SK-N-SH (cell line): ENCODE results near the gene LDAH. TPM values are rescaled to one million over a fixed set of nuclear protein-coding genes. Genes with fewer than 3 reads are reported as not detected.

Source experiments
- CTCF ChIA-PET: fragments of 300-600, 350-600 bp; formaldehyde crosslinking; extraction: SDS; loops from one replicate; lab custom pipeline; 2021; lab: Yijun Ruan, JAX
- POLR2A ChIA-PET: fragments of 350-600 bp; sonication (Branson Sonifier 250); formaldehyde crosslinking; extraction: SDS; loops from one replicate; lab custom pipeline; 2020; ENCODE audit warnings: antibody characterized with exemption, inconsistent platforms; lab: Yijun Ruan, JAX
- DNase-seq: peaks from one replicate; pipeline ENCODE4 v3.0.0; 2012
- H2AFZ ChIP-seq: fragments of 200-600 bp; sonication (generic); 2 replicates; pipeline ENCODE4 v1.8.1; 2016; ENCODE audit warnings: antibody characterized with exemption, mild to moderate bottlenecking, low read depth
- H3F3A ChIP-seq: fragments of 200-600 bp; sonication (generic); replicated peaks from 2 replicates; pipeline ENCODE3; 2016; ENCODE audit warnings: antibody characterized with exemption, mild to moderate bottlenecking; ENCODE audit not compliant: insufficient read depth
- H3K27ac ChIP-seq, 2 experiments: fragments of 200-500 bp in 1 of 2; fragments of 200-600 bp in 1 of 2; sonication (Bioruptor generic) in 1 of 2; sonication (generic), shearing (Covaris generic) in 1 of 2; 2 replicates each; pipeline versions ENCODE4 v1.5.1 to v1.6.1; 2014 to 2016; ENCODE audit warnings: low read depth in 2 of 2, inconsistent platforms in 1 of 2, low read length in 1 of 2, mild to moderate bottlenecking in 1 of 2, mixed read lengths in 1 of 2
- H3K27me3 ChIP-seq: fragments of 200-600 bp; sonication (generic), shearing (Covaris generic); 2 replicates; pipeline ENCODE4 v1.6.1; 2016; ENCODE audit warnings: mixed run types; ENCODE audit not compliant: insufficient read depth
- H3K36me3 ChIP-seq, 2 experiments: fragments of 200-500 bp in 1 of 2; fragments of 200-600 bp in 1 of 2; sonication (Bioruptor generic) in 1 of 2; sonication (generic) in 1 of 2; replicated peaks in 1 of 2; 2 replicates each; pipeline versions ENCODE3 to v1.5.1; 2014 to 2016; ENCODE audit warnings: low read length in 1 of 2, mild to moderate bottlenecking in 1 of 2; ENCODE audit not compliant: insufficient read depth in 2 of 2, control insufficient read depth in 1 of 2
- H3K4me1 ChIP-seq, 2 experiments: fragments of 200-500 bp in 1 of 2; fragments of 200-600 bp in 1 of 2; sonication (Bioruptor generic) in 1 of 2; sonication (generic), shearing (Covaris generic) in 1 of 2; 2 replicates each; pipeline versions ENCODE4 v1.5.1 to v1.6.1; 2014 to 2016; ENCODE audit warnings: low read depth in 1 of 2, low read length in 1 of 2, mixed run types in 1 of 2; ENCODE audit not compliant: insufficient read depth in 2 of 2, control insufficient read depth in 1 of 2
- H3K4me2 ChIP-seq: fragments of 200-600 bp; sonication (generic), shearing (Covaris generic); 2 replicates; pipeline ENCODE4 v1.6.1; 2017; ENCODE audit warnings: mixed run types
- H3K4me3 ChIP-seq, 2 experiments: fragments of 200-500 bp in 1 of 2; fragments of 200-600 bp in 1 of 2; sonication (Bioruptor generic) in 1 of 2; sonication (generic), shearing (Covaris generic) in 1 of 2; 2 replicates each; pipeline versions ENCODE4 v1.5.1 to v1.8.1; 2014 to 2016; ENCODE audit warnings: low read depth in 2 of 2, inconsistent platforms in 1 of 2, low read length in 1 of 2, mild to moderate bottlenecking in 1 of 2, mixed read lengths in 1 of 2, moderate library complexity in 1 of 2
- H3K79me2 ChIP-seq: fragments of 200-600 bp; sonication (generic); 2 replicates; pipeline ENCODE4 v1.8.1; 2017; ENCODE audit warnings: mild to moderate bottlenecking; ENCODE audit not compliant: insufficient read depth
- H3K9ac ChIP-seq: fragments of 200-600 bp; sonication (generic); 2 replicates; pipeline ENCODE4 v1.6.1; 2017; ENCODE audit warnings: mixed run types
- H3K9me2 ChIP-seq: fragments of 200-600 bp; sonication (generic); 2 replicates; pipeline ENCODE4 v1.6.1; 2017; ENCODE audit warnings: mixed run types
- H3K9me3 ChIP-seq: fragments of 200-600 bp; sonication (generic); 2 replicates; pipeline ENCODE4 v1.6.1; 2017; ENCODE audit warnings: mixed run types, mild to moderate bottlenecking, moderate library complexity
- H4K20me1 ChIP-seq: fragments of 200-600 bp; sonication (generic); 2 replicates; pipeline ENCODE4 v1.6.1; 2017; ENCODE audit warnings: mild to moderate bottlenecking, mixed run types; ENCODE audit not compliant: insufficient read depth
- EZH2phosphoT487 ChIP-seq: fragments of 200-600 bp; sonication (generic); IDR thresholded peaks from 2 replicates; pipeline ENCODE4 v1.6.1; 2017; ENCODE audit warnings: low read depth, mixed run types, mild to moderate bottlenecking, antibody characterized with exemption, moderate library complexity, borderline replicate concordance
- FOXJ3 ChIP-seq: sonication (generic); formaldehyde crosslinking; IDR thresholded peaks from 2 replicates; pipeline ENCODE4 v1.5.1; 2020; ENCODE audit warnings: mild to moderate bottlenecking, missing genetic modification reagents
- FOXM1 ChIP-seq: IDR thresholded peaks from 2 replicates; pipeline ENCODE4 v1.4.0; 2012; ENCODE audit warnings: low read depth, mild to moderate bottlenecking
- GATA2 ChIP-seq: sonication (generic); formaldehyde crosslinking; IDR thresholded peaks from 2 replicates; pipeline ENCODE4 v1.5.0; 2020; ENCODE audit warnings: mild to moderate bottlenecking, missing genetic modification reagents
- IRF3 ChIP-seq: fragments of 150-350 bp; IDR thresholded peaks from 2 replicates; pipeline ENCODE4 v1.6.1; 2016; ENCODE audit warnings: mild to moderate bottlenecking, low read depth, low read length
- JUND ChIP-seq: IDR thresholded peaks from 2 replicates; pipeline ENCODE4 v1.4.0; 2012
- MEF2A ChIP-seq: IDR thresholded peaks from 2 replicates; pipeline ENCODE4 v1.4.0; 2012; ENCODE audit warnings: low read depth, borderline replicate concordance
- NFIC ChIP-seq: IDR thresholded peaks from 2 replicates; pipeline ENCODE4 v1.4.0; 2012; ENCODE audit warnings: borderline replicate concordance
- NRF1 ChIP-seq: IDR thresholded peaks from 2 replicates; pipeline ENCODE4 v1.6.1; 2012; ENCODE audit warnings: low read depth, mild to moderate bottlenecking, low read length
- PBX3 ChIP-seq: IDR thresholded peaks from 2 replicates; pipeline ENCODE4; 2012
- POLR2AphosphoS5 ChIP-seq: IDR thresholded peaks from 2 replicates; pipeline ENCODE4 v1.6.1; 2012; ENCODE audit warnings: low read depth, low read length
- RCOR1 ChIP-seq: fragments of 150-350 bp; IDR thresholded peaks from 2 replicates; pipeline ENCODE4 v1.6.1; 2017; ENCODE audit warnings: antibody characterized with exemption, low read length
- USF2 ChIP-seq: fragments of 150-350 bp; IDR thresholded peaks from 2 replicates; pipeline ENCODE4 v1.6.1; 2017; ENCODE audit warnings: antibody characterized with exemption, low read length, low read depth, borderline replicate concordance
- YY1 ChIP-seq: IDR thresholded peaks from 2 replicates; pipeline ENCODE4 v1.4.0; 2012; ENCODE audit warnings: low read depth, mild to moderate bottlenecking
- ZBTB33 ChIP-seq: IDR thresholded peaks from 2 replicates; pipeline ENCODE4 v1.4.0; 2012; ENCODE audit warnings: low read depth, borderline replicate concordance
- WGBS: methylation state at CpG from one replicate; pipeline ENCODE4 v1.1.6; 2017; ENCODE audit warnings: low lambda C conversion rate; 5-methylcytosine and 5-hydroxymethylcytosine counted together
- polyA plus RNA-seq, 3 experiments: library from polyadenylated mRNA; depleted of rRNA; stranded (reverse); fragments of >200 nt; gene quantifications; 2 replicates each; pipeline ENCODE4 v1.2.3, GENCODE V29; 2012
- TF ChIP-seq, protein P1 (sequence below): IDR thresholded peaks from 2 replicates; pipeline ENCODE4 v1.6.1; 2012; ENCODE audit warnings: mild to moderate bottlenecking, low read depth, low read length, moderate library complexity
- TF ChIP-seq, protein P2 (sequence below): IDR thresholded peaks from 2 replicates; pipeline ENCODE4 v1.4.0; 2012; ENCODE audit warnings: low read depth, borderline replicate concordance

LDAH gene
- polyA plus RNA-seq, 1 of the 3 experiments (the other 2 are of a cell fraction), result 12.7 TPM

DNA sequence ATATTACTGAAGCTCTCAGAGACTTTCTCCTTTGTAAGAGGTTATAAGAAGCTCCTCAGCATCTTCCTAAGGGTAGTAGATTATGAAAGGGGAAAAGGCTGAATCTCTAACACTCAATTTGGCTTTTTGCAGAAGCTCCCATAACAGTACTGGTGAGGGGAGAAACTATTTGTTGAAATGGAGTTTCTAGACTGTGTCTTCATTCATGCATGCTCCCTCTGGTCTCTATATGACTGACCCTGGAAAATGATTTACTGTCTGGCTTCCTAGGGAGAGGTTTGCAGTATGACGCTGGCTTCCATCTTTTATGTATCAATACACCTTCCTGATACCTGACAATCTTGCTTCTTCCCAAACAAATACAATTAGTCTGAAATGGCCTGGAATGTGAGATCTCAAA lies 63.9 kb downstream of the LDAH start:
- no peaks in the 10 kb centered on the region for H3K27me3 ChIP-seq
- WGBS, result 100% methylated on average over 1 of the region's 1 CpG
- H3K9ac ChIP-seq, result no peak overlapping the region
- H3K9me2 ChIP-seq, result no peaks in the 10 kb centered on the region
- no peaks in the 10 kb centered on the region for H4K20me1 ChIP-seq
- H3K4me3 ChIP-seq, result no peak overlapping the region
- ChIA-PET POLR2A (no interaction called here), CTCF (interaction anchor here (1.0 to 5.6 kb wide), 7 partner anchors 12 to 204 kb away, joined by 3 to 30 read pairs (median 6); no protein-coding TSS in a partner anchor)
- H3K36me3 ChIP-seq, result peaks cover 4 to 24% of the 10 kb centered on the region in 2 experiments
- no peak overlapping the region for H2AFZ ChIP-seq
- H3F3A ChIP-seq, result no peaks in the 10 kb centered on the region
- H3K9me3 ChIP-seq, result no peaks in the 10 kb centered on the region
- H3K79me2 ChIP-seq, result no peaks in the 10 kb centered on the region
- H3K4me1 ChIP-seq, result no peaks in the 10 kb centered on the region
- no peak overlapping the region for H3K4me2 ChIP-seq
- H3K27ac ChIP-seq, result no peak overlapping the region
- no peak for DNase-seq
- no peak for TF ChIP-seq NFIC
- TF ChIP-seq RCOR1, result no peak

DNA sequence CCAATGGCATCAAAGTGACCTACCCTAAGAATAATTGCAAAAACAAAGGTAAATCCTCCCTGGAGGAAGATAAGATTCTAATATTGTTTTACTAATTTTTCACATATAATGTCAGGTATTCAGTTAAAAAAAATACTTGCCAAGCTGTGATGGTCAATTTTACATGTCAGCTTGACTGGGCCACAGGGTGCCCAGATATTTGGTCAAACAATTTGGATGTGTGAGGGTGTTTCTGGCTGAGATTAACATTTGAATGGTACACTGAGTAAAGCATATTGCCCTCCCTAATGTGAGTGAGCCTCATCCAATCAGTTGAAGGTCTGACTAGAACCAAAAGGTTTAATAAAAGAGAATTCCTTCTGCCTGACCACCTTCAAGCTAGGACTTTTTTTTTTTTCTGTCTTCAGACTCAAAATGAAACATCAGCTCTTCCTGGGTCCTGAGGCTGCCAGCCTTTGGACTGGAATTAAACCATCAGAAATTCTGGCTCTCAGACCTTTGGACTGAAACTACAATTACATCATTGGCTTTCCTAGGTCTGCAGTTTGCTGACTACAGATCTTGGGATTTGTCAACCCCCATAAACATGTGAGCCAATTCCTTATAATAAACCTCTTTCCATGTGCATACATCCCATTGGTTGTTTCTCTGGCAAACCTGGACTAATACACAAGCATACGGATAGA lies 65.4 kb downstream of the LDAH start:
- no peak overlapping the region for H3K4me3 ChIP-seq
- no peaks in the 10 kb centered on the region for H3F3A ChIP-seq
- no peak for DNase-seq
- H3K4me2 ChIP-seq, result no peak overlapping the region
- no peaks in the 10 kb centered on the region for H3K4me1 ChIP-seq
- no peak overlapping the region for H3K9ac ChIP-seq
- 98% methylated on average over 1 of the region's 1 CpG for WGBS
- H3K27ac ChIP-seq, result no peak overlapping the region
- H2AFZ ChIP-seq, result no peak overlapping the region
- ChIA-PET POLR2A (no interaction called here), CTCF (interaction anchor here (0.7 to 5.6 kb wide), 8 partner anchors 11 to 205 kb away, joined by 3 to 30 read pairs (median 3); partner anchors contain the start of gene HS1BP3)
- H3K9me2 ChIP-seq, result no peaks in the 10 kb centered on the region
- no peaks in the 10 kb centered on the region for H4K20me1 ChIP-seq
- H3K36me3 ChIP-seq, result peaks cover 4 to 20% of the 10 kb centered on the region in 2 experiments
- no peaks in the 10 kb centered on the region for H3K9me3 ChIP-seq
- H3K27me3 ChIP-seq, result no peaks in the 10 kb centered on the region
- TF ChIP-seq, protein P1, sequence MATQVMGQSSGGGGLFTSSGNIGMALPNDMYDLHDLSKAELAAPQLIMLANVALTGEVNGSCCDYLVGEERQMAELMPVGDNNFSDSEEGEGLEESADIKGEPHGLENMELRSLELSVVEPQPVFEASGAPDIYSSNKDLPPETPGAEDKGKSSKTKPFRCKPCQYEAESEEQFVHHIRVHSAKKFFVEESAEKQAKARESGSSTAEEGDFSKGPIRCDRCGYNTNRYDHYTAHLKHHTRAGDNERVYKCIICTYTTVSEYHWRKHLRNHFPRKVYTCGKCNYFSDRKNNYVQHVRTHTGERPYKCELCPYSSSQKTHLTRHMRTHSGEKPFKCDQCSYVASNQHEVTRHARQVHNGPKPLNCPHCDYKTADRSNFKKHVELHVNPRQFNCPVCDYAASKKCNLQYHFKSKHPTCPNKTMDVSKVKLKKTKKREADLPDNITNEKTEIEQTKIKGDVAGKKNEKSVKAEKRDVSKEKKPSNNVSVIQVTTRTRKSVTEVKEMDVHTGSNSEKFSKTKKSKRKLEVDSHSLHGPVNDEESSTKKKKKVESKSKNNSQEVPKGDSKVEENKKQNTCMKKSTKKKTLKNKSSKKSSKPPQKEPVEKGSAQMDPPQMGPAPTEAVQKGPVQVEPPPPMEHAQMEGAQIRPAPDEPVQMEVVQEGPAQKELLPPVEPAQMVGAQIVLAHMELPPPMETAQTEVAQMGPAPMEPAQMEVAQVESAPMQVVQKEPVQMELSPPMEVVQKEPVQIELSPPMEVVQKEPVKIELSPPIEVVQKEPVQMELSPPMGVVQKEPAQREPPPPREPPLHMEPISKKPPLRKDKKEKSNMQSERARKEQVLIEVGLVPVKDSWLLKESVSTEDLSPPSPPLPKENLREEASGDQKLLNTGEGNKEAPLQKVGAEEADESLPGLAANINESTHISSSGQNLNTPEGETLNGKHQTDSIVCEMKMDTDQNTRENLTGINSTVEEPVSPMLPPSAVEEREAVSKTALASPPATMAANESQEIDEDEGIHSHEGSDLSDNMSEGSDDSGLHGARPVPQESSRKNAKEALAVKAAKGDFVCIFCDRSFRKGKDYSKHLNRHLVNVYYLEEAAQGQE, result no peak
- TF ChIP-seq IRF3 (no peak), NRF1 (no peak), FOXM1 (no peak), NFIC (no peak), USF2 (no peak), ZBTB33 (no peak), RCOR1 (no peak), PBX3 (no peak), EZH2phosphoT487 (no peak), FOXJ3 (CRISPR knock-in tag) (no peak), GATA2 (CRISPR knock-in tag) (no peak), MEF2A (no peak), JUND (no peak), YY1 (no peak), POLR2AphosphoS5 (no peak)
- TF ChIP-seq, protein P2, sequence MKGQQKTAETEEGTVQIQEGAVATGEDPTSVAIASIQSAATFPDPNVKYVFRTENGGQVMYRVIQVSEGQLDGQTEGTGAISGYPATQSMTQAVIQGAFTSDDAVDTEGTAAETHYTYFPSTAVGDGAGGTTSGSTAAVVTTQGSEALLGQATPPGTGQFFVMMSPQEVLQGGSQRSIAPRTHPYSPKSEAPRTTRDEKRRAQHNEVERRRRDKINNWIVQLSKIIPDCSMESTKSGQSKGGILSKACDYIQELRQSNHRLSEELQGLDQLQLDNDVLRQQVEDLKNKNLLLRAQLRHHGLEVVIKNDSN, result no peak
- TF ChIP-seq, all 33 proteins: peak for 0
- no peaks in the 10 kb centered on the region for H3K79me2 ChIP-seq
